Right lobe of liver (tissue), 6 donors: ENCODE data around the gene PGAP3. TPM values are rescaled to one million over a fixed set of nuclear protein-coding genes. Genes with fewer than 3 reads are reported as not detected.
A peak's percentile ranks its signal among the peaks of the same experiment; 100 is the strongest.

Experiments
- ATAC-seq, 4 donors: fragments of 200-7000 bp; cut with Tn5 transposase; one replicate each; pipeline ENCODE4 v1.9.1; 2020; ENCODE audit warnings: mild to moderate bottlenecking in 4 of 4, moderate library complexity in 4 of 4
- DNase-seq, 3 donors: peaks; one replicate each; pipeline ENCODE4 v3.0.0-alpha.2; 2020
- H3K27ac ChIP-seq, 3 donors: fragments of 200-600 bp; one replicate each; pipeline ENCODE4 v1.8.0; 2022
- H3K27me3 ChIP-seq, 2 donors: fragments of 200-600 bp; one replicate each; pipeline ENCODE4 v1.8.0; 2022
- H3K36me3 ChIP-seq, 4 donors: fragments of 200-600 bp; sonication (generic) in 1 of 4; one replicate each; pipeline versions ENCODE4 v1.5.1 to v1.8.0; 2017 to 2022; ENCODE audit warnings: control low read depth in 1 of 4
- H3K4me1 ChIP-seq, 4 donors: fragments of 200-600 bp; sonication (generic) in 1 of 4; one replicate each; pipeline versions ENCODE4 v1.5.1 to v1.8.0; 2017 to 2022; ENCODE audit warnings: control low read depth in 1 of 4
- H3K4me3 ChIP-seq, 3 donors: fragments of 200-600 bp; one replicate each; pipeline ENCODE4 v1.8.0; 2022
- H3K9me3 ChIP-seq, 4 donors: fragments of 200-600 bp; sonication (generic) in 1 of 4; one replicate each; pipeline versions ENCODE4 v1.5.1 to v1.8.0; 2017 to 2022; ENCODE audit warnings: control low read depth in 1 of 4
- CTCF ChIP-seq, 4 donors: fragments of 200-600 bp in 3 of 4; fragments of 450-650 bp in 1 of 4; IDR thresholded peaks; one replicate each; pipeline versions ENCODE4 v1.5.1 to v1.8.0; 2016 to 2022; ENCODE audit warnings: antibody characterized with exemption in 4 of 4, mild to moderate bottlenecking in 2 of 4
- POLR2A ChIP-seq: fragments of 450-650 bp; IDR thresholded peaks from one replicate; pipeline ENCODE4 v1.6.1; 2017; ENCODE audit warnings: antibody characterized with exemption, mild to moderate bottlenecking
- WGBS: methylation state at CpG from one replicate; pipeline ENCODE4 v1.1.6; 2018; ENCODE audit warnings: low coverage, low lambda C conversion rate; ENCODE audit not compliant: insufficient coverage; ENCODE audit errors: missing lambda C conversion rate; 5-methylcytosine and 5-hydroxymethylcytosine counted together
- intact Hi-C, 2 donors: fragments of 100-400 bp; cut with DNase I; formaldehyde crosslinking; loops; one replicate each; pipeline versions ENCODE4 v1.11.2 to v1.14.1; 2022
- total RNA-seq, 6 experiments: library from RNA; depleted of rRNA in 2 of 6; stranded (reverse); fragments of >200 nt in 2 of 6; fragmentation: NEBNext Ultra II Directional in 3 of 6; extraction: Animal tissue kit (Norgen Biotek cat#: 25700) in 3 of 6; gene quantifications; one replicate each; pipeline versions ENCODE4 v1.1.0 to v1.2.4, GENCODE V29; 2016 to 2023
- donor health status: DM: no; HTN: yes; CAD: no.
- donor health status: DM: no; HTN: no; CAD: no.
- donor health status: DM: no; HTN: no; CAD: no.
- donor health status: DM: no; HTN: yes; CAD: no.
- donor health status: DM: no; HTN: yes; CAD: no.

PGAP3 gene
- total RNA-seq, 6 experiments from 2014 or later: 9.7 to 25.7 (median 18.3) TPM

- Histone ChIP-seq H3K4me3 (no peak overlapping the region), H3K27me3 (peaks cover 0 to 9% of the 10 kb centered on the region in 2 donors), H3K4me1 (no peaks in the 10 kb centered on the region), H3K36me3 (no peaks in the 10 kb centered on the region), H3K27ac (no peak overlapping the region), H3K9me3 (no peaks in the 10 kb centered on the region)
- no CpG with 5 or more reads among the region's 16 CpGs for WGBS
- intact Hi-C loops: loop anchor here in 1 of 2 donors (10.0 kb wide), 2 partner anchors 47 to 83 kb away; no protein-coding TSS in a partner anchor
- peak in 2 of 4 donors; percentile 15 to 23 for ATAC-seq
- DNase-seq: no peak
- no peak for TF ChIP-seq CTCF (IDR thresholded peaks at IDR 0.05)
- TF ChIP-seq POLR2A: no peak
Measured at GRCh38 chr17:39627712-39628516, 59.9 kb downstream of the PGAP3 start.

- Histone ChIP-seq H3K9me3 (no peaks in the 10 kb centered on the region), H3K4me1 (no peaks in the 10 kb centered on the region), H3K27ac (no peak overlapping the region), H3K36me3 (no peaks in the 10 kb centered on the region), H3K27me3 (peaks cover 0 to 9% of the 10 kb centered on the region in 2 donors), H3K4me3 (no peak overlapping the region)
- DNase-seq: no peak
- intact Hi-C loops: loop anchor here in 1 of 2 donors (10.0 kb wide), 2 partner anchors 48 to 82 kb away; no protein-coding TSS in a partner anchor
- no peak for ATAC-seq
- TF ChIP-seq POLR2A (no peak), CTCF (IDR thresholded peaks at IDR 0.05) (no peak)
- WGBS: 0% methylated on average over 3 of the region's 72 CpGs
Measured at GRCh38 chr17:39627047-39627711, 60.7 kb downstream of the PGAP3 start.

- no peak within 1 kb of the TSS for H3K27ac ChIP-seq
- DNase-seq (no peak), ATAC-seq (no peak)
- H3K27me3 ChIP-seq: peaks cover 0 to 9% of the 10 kb centered on the region in 2 donors
- no peaks in the 10 kb centered on the region for H3K4me1 ChIP-seq
- intact Hi-C loops: loop anchor here in 1 of 2 donors (10.0 kb wide), 2 partner anchors 48 to 82 kb away; no protein-coding TSS in a partner anchor
- no peak within 1 kb of the TSS for H3K4me3 ChIP-seq
- H3K36me3 ChIP-seq: no peaks in the 10 kb centered on the region
- H3K9me3 ChIP-seq: no peaks in the 10 kb centered on the region
- TF ChIP-seq POLR2A (no peak), CTCF (IDR thresholded peaks at IDR 0.05) (no peak)
- 17% methylated on average over 29 of the region's 29 CpGs for WGBS
Measured at GRCh38 chr17:39626171-39627046, 61.4 kb downstream of the PGAP3 start, which contains the start of gene PPP1R1B. TSS of gene PPP1R1B (plus strand) at chr17:39626952. CDS start at chr17:39627393, 441 bp downstream.

GRCh38 chr17:39625198-39625785, 62.6 kb downstream of the PGAP3 start:
- no peak for DNase-seq
- H3K9me3 ChIP-seq: no peaks in the 10 kb centered on the region
- 54% methylated on average over 3 of the region's 5 CpGs for WGBS
- H3K36me3 ChIP-seq: no peaks in the 10 kb centered on the region
- H3K4me1 ChIP-seq: no peaks in the 10 kb centered on the region
- intact Hi-C loops: loop anchor here in 1 of 2 donors (10.0 kb wide), 2 partner anchors 50 to 80 kb away; no protein-coding TSS in a partner anchor
- no peak for ATAC-seq
- H3K27me3 ChIP-seq: peaks cover 0 to 9% of the 10 kb centered on the region in 2 donors
- TF ChIP-seq CTCF (IDR thresholded peaks at IDR 0.05) (no peak), POLR2A (no peak)
- no peak overlapping the region for H3K27ac ChIP-seq
- H3K4me3 ChIP-seq: no peak overlapping the region
